GM19193 (cell line): ENCODE data around the gene MLYCD.

ENCODE experiments used
- POLR2A ChIP-seq: IDR thresholded peaks from 4 replicates; pipeline ENCODE4 v1.6.1; 2011; ENCODE audit not compliant: insufficient read depth, insufficient read length; ENCODE audit errors: extremely low read depth

Gene MLYCD

DNA sequence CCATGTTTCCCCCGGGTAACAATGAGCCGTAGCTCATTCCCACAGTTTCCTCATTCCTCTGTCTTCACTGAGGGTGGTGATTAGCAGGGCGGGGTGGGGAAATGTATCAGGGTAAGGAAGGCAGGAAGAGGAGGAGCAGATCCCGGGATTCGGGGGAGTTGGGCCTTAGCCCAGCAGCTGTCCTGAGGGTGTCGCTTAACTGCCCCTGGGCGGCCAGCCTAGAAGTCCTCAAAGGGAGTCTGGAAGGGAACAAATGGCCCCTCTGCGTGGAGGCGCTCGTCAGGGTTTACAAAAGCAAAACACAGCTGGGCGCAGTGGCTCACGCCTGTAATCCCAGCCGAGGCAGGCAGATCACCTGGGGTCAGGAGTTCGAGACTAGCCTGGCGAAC lies 14.3 kb downstream of the MLYCD start:
- no peak for TF ChIP-seq POLR2A

- TF ChIP-seq POLR2A, result no peak
Observed at GRCh38 chr16:83914091-83914710, 15.3 kb downstream of the MLYCD start.

- TF ChIP-seq POLR2A, result no peak
Observed at GRCh38 chr16:83915081-83915480, 16.2 kb downstream of the MLYCD start.

DNA sequence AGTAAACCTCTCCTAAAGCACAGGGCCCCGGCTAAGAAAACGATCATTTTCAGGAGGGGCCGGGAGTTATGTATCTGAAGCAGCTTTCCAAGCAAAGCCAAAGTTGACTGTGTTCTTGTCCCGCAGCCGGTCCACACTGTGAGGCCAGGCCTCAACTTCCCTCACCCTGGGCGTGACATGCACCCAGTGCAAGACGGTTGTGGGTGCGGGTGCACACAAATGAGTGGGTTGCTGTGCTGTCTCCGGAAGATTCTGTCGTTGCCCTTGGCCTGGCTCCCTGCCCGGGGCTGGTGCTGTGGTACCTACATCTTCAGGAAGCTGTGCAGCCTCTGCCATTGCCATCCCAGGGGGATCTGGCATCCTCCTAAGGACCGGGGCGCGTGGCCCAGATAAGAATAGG lies 16.6 kb downstream of the MLYCD start:
- no peak for TF ChIP-seq POLR2A

DNA sequence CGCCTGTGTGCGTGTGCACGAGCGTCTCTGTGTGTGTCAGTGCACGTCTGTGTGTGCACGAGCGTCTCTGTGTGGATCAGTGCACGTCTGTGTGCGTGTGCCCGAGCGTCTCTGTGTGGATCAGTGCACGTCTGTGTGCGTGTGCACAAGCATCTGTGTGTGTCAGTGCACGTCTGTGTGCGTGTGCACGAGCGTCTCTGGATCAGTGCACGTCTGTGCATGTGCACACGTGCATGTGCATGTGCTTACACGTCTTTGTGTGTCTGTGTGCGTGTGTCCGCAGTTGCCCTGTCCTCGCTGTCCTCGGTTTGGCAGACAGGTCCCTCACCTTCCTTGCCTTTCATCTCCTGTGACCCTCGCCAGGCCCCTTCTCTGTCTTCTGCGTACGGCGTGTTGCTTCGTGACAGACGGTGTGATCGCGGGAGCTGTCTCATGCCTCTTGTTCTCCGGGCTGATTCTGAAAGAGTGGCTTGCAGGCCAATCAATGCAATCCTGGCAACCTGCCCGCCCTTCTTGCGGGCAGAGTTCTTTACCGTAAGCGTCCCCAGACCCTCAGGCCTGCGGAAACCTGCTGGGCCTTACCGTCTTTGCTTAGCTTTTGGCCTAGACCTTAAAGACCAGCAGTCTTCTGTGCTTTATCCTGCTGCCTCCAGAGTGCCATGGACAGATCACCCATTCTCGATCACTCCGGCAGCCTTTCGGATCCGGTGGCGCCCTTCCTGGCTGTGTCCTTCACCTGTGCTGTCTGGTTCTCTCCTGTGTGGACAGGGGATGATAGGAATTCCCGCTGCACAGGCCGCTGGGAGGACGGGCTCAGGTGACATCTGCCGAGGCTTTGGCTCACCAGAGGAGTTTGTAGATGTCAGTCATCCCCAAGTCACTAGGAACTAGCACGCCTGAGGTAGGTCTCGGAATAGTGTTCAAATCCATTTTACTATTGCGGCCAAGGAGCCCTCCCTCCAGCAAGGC lies 18.5 kb downstream of the MLYCD start:
- TF ChIP-seq POLR2A, result no peak

GRCh38 chr16:83920894-83921491 lies 22.1 kb downstream of the MLYCD start:
- TF ChIP-seq POLR2A, result no peak

DNA sequence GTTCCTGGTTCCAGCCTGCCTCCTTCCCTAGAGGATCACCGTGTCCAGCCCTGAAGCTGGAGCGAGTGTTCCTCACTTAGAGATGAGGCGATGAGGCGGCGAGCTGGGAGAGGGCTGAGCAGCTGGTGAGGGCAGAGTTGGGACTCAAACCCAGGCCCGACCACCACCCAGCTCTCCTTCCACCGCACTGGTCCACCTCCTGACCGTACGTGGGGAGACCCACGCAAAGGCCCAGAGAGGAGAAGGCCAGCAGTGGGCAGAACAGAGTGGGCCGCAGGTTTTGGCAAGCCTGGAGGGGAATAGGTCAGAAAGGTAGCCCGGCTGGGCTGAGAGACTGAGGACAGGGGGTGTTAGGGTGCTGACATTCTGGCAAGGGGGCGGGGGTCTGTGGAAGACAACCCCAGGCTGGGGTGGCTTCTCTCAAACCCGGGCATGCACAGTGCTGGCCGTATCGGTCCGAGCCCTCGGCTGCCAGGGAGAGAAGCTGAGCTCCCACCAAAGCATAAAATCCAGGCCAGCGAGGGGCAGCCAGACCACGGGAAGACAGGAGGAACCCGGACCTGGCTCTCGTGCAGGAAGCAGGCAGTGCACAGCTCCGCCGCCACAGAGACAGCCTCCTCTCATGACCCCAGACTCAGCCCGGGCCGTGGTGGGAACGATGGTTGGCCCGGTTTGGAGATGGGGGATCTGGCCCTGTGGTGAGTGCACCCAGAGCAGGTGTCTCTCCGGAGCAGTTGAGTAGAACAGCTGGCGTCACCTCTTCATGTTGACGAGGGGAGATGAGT lies 24.9 kb downstream of the MLYCD start:
- no peak for TF ChIP-seq POLR2A

- TF ChIP-seq POLR2A, result no peak
Observed at GRCh38 chr16:83924686-83925085, 25.8 kb downstream of the MLYCD start.

GRCh38 chr16:83925095-83925905 lies 26.4 kb downstream of the MLYCD start:
- no peak for TF ChIP-seq POLR2A

- TF ChIP-seq POLR2A, result no peak
Observed at GRCh38 chr16:83925957-83926725, 27.2 kb downstream of the MLYCD start.

GRCh38 chr16:83926726-83927397 lies 27.9 kb downstream of the MLYCD start:
- no peak for TF ChIP-seq POLR2A

- TF ChIP-seq POLR2A, result no peak
Observed at GRCh38 chr16:83928341-83929055, 29.6 kb downstream of the MLYCD start.
